ENCODE data around the gene TSPOAP1.

DNA sequence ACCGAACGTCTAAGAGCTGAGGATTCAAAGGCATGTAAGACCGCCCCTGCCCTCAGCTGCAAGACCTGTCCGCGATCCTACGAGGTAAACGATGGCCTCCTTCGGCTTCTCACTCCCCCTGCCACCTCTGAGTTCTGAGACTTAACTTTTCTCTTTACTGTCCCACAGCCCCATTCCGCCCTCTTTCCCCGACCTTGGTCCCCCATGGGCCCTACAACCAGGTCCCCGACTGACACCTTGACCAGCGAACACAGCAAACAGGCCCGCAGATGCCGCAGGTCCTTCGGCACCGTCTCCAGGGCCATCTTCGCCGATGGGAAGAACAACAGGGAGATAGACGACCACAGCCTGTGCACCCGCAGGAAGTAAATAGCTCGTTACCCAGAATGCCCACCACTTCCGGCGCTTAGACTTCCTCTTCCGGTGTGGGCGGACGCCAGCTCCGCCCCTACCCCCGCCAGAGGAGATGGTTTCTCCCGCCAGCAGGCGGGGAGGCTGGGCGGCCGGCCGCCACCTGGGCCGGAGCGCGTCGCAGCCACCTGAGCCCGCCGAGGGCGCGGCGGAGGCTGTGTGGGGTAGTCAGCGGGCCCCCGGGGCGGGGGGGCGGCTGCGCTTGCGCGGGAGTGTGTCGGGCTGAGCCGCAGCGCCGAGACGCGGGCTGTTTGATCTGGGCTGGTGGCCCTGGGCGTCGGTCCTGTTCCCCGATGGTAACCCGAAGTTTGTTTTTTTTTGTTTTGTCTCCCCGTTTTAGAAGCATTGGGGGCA lies 23.4 kb upstream of the TSPOAP1 start, which contains the start of gene SUPT4H1:
- TF ChIP-seq CTCF (IDR thresholded peaks at IDR 0.05; ENCODE audit: insufficient read depth, low read length, poor library complexity, severe bottlenecking): no peak
- no peak for TF ChIP-seq EZH2phosphoT487 (conservative IDR thresholded peaks at IDR 0.05; ENCODE audit: low read length)
